ENCODE measurements around the gene SPTB.

- TF ChIP-seq CTCF (IDR thresholded peaks at IDR 0.05; ENCODE audit: low read depth, low read length, poor library complexity, severe bottlenecking) (no peak), EZH2phosphoT487 (IDR thresholded peaks at IDR 0.05; ENCODE audit: borderline replicate concordance, low read length) (no peak)
Measured at GRCh38 chr14:64912261-64912660, 32.6 kb upstream of the SPTB start.

All from DOHH2 (cell line).